Measurements from ENCODE around the gene ITGB2. TPM values are rescaled to one million over a fixed set of nuclear protein-coding genes. Genes with fewer than 3 reads are reported as not detected.

Gene ITGB2
- total RNA-seq, 1 experiment from 2014 or later, result 6.0 TPM

DNA sequence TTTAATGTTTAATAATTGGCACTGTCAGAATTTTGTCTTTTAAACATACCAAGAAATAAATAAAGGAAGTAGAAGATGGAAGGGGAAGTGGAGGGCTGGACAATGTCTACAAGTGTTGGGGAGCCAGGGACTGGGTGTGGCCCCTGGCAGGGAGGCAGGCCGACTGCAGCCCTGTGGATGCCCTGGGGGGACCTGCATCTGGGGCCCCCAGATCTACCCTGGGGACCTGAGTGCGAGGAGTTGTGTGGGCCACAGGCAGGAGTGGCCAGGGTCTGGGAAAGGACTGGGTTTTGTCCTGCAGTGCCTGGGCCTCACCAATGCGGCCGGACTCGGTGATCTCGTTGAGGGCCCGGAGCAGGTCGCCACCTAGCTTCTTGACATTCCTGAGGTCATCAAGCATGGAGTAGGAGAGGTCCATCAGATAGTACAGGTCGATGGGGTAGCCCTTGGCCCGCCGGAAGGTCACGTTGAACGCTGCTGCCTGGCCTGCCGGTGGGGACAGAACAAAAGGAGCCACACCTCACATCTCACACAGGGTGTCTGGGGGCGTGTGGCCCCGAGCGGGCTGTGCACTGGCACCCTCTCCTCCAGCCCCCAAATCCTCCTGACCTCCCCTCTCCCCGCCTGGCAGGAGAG, 17.5 kb downstream of the ITGB2 start:
- Histone ChIP-seq H3K36me3 (ENCODE audit: low read depth) (no peaks in the 10 kb centered on the region), H3K27ac (no peak overlapping the region), H3K79me2 (ENCODE audit: low read depth) (no peaks in the 10 kb centered on the region), H3K27me3 (ENCODE audit: insufficient read depth, low read depth) (no peaks in the 10 kb centered on the region), H3K9me3 (ENCODE audit: insufficient read depth, low read depth) (no peaks in the 10 kb centered on the region), H3K4me2 (no peak overlapping the region), H3F3A (ENCODE audit: insufficient read depth, low read depth) (peaks cover 10% of the 10 kb centered on the region), H4K20me1 (ENCODE audit: insufficient read depth) (no peaks in the 10 kb centered on the region), H2AFZ (no peak overlapping the region), H3K4me3 (no peak overlapping the region), H3K4me1 (replicated peaks; ENCODE audit: insufficient read depth) (no peaks in the 10 kb centered on the region), H3K9me2 (ENCODE audit: insufficient read depth) (no peaks in the 10 kb centered on the region)
- CTCF ChIA-PET, result no interaction called here
- no peak for DNase-seq
- TF ChIP-seq CTCF (conservative IDR thresholded peaks at IDR 0.05), result no peak
- TF ChIP-seq EZH2 (IDR thresholded peaks at IDR 0.05; ENCODE audit: low read depth), result no peak
- POLR2A ChIA-PET (ENCODE audit: unreplicated experiment), result no interaction called here
- BruUV-seq (replicated peaks), result no TSS peak
- intact Hi-C loops (cut with micrococcal nuclease; ENCODE audit: unreplicated experiment), result no loop called here

DNA sequence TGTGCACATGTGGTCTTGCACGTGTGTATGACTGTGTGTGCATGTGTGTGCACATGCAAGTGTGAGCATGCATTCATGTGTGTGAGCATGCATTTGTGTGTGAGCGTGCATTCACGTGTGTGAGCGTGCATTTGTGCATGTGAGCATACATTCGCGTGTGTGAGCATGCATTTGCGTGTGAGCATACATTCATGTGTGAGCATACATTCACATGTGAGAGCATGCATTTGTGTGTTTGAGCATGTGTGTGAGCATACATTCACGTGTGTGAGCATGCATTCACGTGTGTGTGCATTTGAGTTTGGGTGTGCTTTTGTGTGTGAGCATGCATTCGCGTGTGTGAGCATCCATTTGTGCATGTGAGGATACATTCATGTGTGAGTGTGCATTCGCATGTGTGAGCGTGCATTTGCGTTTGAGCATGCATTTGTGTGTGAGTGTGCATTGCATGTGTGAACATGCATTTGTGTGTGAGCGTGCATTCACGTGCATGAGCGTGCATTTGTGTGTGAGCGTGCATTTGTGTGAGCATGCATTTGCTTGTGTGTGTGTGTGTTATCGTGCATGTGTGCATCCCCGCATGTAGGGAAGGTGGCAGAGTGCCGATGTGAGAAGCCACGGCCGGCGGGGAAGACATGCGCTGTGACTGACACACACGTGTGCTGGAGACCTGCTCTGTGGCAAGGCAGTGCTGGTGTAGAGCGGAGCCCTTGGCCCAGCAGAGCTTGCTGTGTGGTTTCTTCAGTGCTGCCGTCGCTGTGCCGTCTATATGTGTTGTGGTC, 18.2 kb downstream of the ITGB2 start:
- Histone ChIP-seq H3K79me2 (ENCODE audit: low read depth) (no peaks in the 10 kb centered on the region), H3K27me3 (ENCODE audit: insufficient read depth, low read depth) (no peaks in the 10 kb centered on the region), H3K4me3 (no peak overlapping the region), H3F3A (ENCODE audit: insufficient read depth, low read depth) (peaks cover 10% of the 10 kb centered on the region), H3K9me3 (ENCODE audit: insufficient read depth, low read depth) (no peaks in the 10 kb centered on the region), H3K4me1 (replicated peaks; ENCODE audit: insufficient read depth) (no peaks in the 10 kb centered on the region), H3K27ac (no peak overlapping the region), H3K4me2 (no peak overlapping the region), H3K9me2 (ENCODE audit: insufficient read depth) (no peaks in the 10 kb centered on the region), H4K20me1 (ENCODE audit: insufficient read depth) (no peaks in the 10 kb centered on the region), H2AFZ (no peak overlapping the region), H3K36me3 (ENCODE audit: low read depth) (no peaks in the 10 kb centered on the region)
- POLR2A ChIA-PET (ENCODE audit: unreplicated experiment), result no interaction called here
- BruUV-seq (replicated peaks), result no TSS peak
- no peak for DNase-seq
- intact Hi-C loops (cut with micrococcal nuclease; ENCODE audit: unreplicated experiment), result no loop called here
- TF ChIP-seq EZH2 (IDR thresholded peaks at IDR 0.05; ENCODE audit: low read depth) (no peak), CTCF (conservative IDR thresholded peaks at IDR 0.05) (no peak)
- CTCF ChIA-PET, result no interaction called here

GRCh38 chr21:44901391-44902074, 19.2 kb downstream of the ITGB2 start:
- H2AFZ ChIP-seq, result no peak overlapping the region
- ChIA-PET POLR2A (ENCODE audit: unreplicated experiment) (interaction anchor here (0.5 kb wide), 1 partner anchor 26 kb away, joined by 4 read pairs; no protein-coding TSS in a partner anchor), CTCF (interaction anchor here (0.6 kb wide), 1 partner anchor 10 kb away, joined by 3 read pairs; no protein-coding TSS in a partner anchor)

More at GRCh38 chr21:44901391-44902074, 19.2 kb downstream of the ITGB2 start:
- Histone ChIP-seq H3K9me3 (ENCODE audit: insufficient read depth, low read depth) (no peaks in the 10 kb centered on the region), H3K4me2 (no peak overlapping the region), H3K9me2 (ENCODE audit: insufficient read depth) (no peaks in the 10 kb centered on the region), H3K4me3 (no peak overlapping the region), H3K4me1 (replicated peaks; ENCODE audit: insufficient read depth) (no peaks in the 10 kb centered on the region), H3F3A (ENCODE audit: insufficient read depth, low read depth) (peaks cover 10% of the 10 kb centered on the region), H3K27ac (no peak overlapping the region), H3K27me3 (ENCODE audit: insufficient read depth, low read depth) (no peaks in the 10 kb centered on the region), H4K20me1 (ENCODE audit: insufficient read depth) (no peaks in the 10 kb centered on the region), H3K79me2 (ENCODE audit: low read depth) (no peaks in the 10 kb centered on the region), H3K36me3 (ENCODE audit: low read depth) (no peaks in the 10 kb centered on the region)
- no TSS peak for BruUV-seq (replicated peaks)
- DNase-seq, result no peak
- intact Hi-C loops (cut with micrococcal nuclease; ENCODE audit: unreplicated experiment), result no loop called here
- no peak for TF ChIP-seq EZH2 (IDR thresholded peaks at IDR 0.05; ENCODE audit: low read depth)
- TF ChIP-seq CTCF (conservative IDR thresholded peaks at IDR 0.05), result no peak
